Ishikawa (cell line): ENCODE data around the gene PPM1B.
A peak's percentile ranks its signal among the peaks of the same experiment; 100 is the strongest.

Experiments
- CEBPB ChIP-seq: IDR thresholded peaks from 2 replicates; pipeline ENCODE4 v1.6.1; 2012
- CREB1 ChIP-seq: IDR thresholded peaks from 2 replicates; pipeline ENCODE4 v1.6.1; 2012; ENCODE audit warnings: low read depth
- EGR1 ChIP-seq: IDR thresholded peaks from 2 replicates; pipeline ENCODE4 v1.6.1; 2012
- EP300 ChIP-seq: IDR thresholded peaks from 2 replicates; pipeline ENCODE4 v1.6.1; 2012; ENCODE audit warnings: borderline replicate concordance
- FOXM1 ChIP-seq: IDR thresholded peaks from 2 replicates; pipeline ENCODE4 v1.6.1; 2012; ENCODE audit warnings: low read depth, borderline replicate concordance
- NFIC ChIP-seq: IDR thresholded peaks from 2 replicates; pipeline ENCODE4 v1.6.1; 2012
- RAD21 ChIP-seq: IDR thresholded peaks from 2 replicates; pipeline ENCODE4 v1.6.1; 2012; ENCODE audit warnings: low read depth
- TAF1 ChIP-seq: IDR thresholded peaks from 2 replicates; pipeline ENCODE4 v1.6.1; 2012; ENCODE audit warnings: low read depth, mild to moderate bottlenecking
- TCF12 ChIP-seq: IDR thresholded peaks from 2 replicates; pipeline ENCODE4 v1.6.1; 2012; ENCODE audit warnings: low read depth
- TEAD4 ChIP-seq: IDR thresholded peaks from 2 replicates; pipeline ENCODE4 v1.6.1; 2012
- USF1 ChIP-seq: IDR thresholded peaks from 2 replicates; pipeline ENCODE4 v1.6.1; 2012
- YY1 ChIP-seq: IDR thresholded peaks from 2 replicates; pipeline ENCODE4 v1.6.1; 2012; ENCODE audit warnings: low read depth
- ZBTB7A ChIP-seq: IDR thresholded peaks from 2 replicates; pipeline ENCODE4 v1.6.1; 2012; ENCODE audit warnings: low read depth
- TF ChIP-seq, protein P1 (sequence below): IDR thresholded peaks from 2 replicates; pipeline ENCODE4 v1.6.1; 2012; ENCODE audit warnings: low read depth, mild to moderate bottlenecking
- TF ChIP-seq, protein P2 (sequence below): IDR thresholded peaks from 2 replicates; pipeline ENCODE4 v1.6.1; 2012

The PPM1B gene

DNA sequence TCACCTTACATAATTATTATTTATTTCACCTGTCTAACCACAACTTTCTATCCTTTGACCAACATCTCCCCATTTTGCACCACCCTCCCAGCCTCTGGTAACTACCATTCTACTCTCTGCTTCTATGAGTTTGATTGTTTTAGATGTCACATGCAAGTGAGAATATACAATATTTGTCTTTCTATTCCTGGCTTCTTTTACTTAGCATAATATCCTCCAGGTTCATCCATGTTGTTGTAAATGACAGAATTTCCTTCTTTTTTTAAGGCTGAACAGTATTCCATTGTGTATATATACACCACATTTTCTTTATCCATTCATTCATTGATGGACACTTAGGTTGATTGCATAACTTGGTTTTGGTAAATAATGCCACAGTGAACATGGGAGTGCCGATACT lies 24.0 kb downstream of the PPM1B start:
- no peak for TF ChIP-seq CREB1
- TF ChIP-seq CEBPB = peak; percentile 19; the same call in 1 of the 2 replicates

GRCh38 chr2:44195714-44196113 lies 27.0 kb downstream of the PPM1B start:
- TF ChIP-seq TCF12 (no peak), USF1 (no peak), CREB1 (no peak), EP300 (no peak), EGR1 (no peak), CEBPB (no peak), RAD21 (no peak), TAF1 (no peak), TEAD4 (no peak), YY1 (no peak), FOXM1 (no peak), ZBTB7A (no peak), NFIC (no peak)
- TF ChIP-seq, protein P1, sequence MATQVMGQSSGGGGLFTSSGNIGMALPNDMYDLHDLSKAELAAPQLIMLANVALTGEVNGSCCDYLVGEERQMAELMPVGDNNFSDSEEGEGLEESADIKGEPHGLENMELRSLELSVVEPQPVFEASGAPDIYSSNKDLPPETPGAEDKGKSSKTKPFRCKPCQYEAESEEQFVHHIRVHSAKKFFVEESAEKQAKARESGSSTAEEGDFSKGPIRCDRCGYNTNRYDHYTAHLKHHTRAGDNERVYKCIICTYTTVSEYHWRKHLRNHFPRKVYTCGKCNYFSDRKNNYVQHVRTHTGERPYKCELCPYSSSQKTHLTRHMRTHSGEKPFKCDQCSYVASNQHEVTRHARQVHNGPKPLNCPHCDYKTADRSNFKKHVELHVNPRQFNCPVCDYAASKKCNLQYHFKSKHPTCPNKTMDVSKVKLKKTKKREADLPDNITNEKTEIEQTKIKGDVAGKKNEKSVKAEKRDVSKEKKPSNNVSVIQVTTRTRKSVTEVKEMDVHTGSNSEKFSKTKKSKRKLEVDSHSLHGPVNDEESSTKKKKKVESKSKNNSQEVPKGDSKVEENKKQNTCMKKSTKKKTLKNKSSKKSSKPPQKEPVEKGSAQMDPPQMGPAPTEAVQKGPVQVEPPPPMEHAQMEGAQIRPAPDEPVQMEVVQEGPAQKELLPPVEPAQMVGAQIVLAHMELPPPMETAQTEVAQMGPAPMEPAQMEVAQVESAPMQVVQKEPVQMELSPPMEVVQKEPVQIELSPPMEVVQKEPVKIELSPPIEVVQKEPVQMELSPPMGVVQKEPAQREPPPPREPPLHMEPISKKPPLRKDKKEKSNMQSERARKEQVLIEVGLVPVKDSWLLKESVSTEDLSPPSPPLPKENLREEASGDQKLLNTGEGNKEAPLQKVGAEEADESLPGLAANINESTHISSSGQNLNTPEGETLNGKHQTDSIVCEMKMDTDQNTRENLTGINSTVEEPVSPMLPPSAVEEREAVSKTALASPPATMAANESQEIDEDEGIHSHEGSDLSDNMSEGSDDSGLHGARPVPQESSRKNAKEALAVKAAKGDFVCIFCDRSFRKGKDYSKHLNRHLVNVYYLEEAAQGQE = no peak
- TF ChIP-seq, protein P2, sequence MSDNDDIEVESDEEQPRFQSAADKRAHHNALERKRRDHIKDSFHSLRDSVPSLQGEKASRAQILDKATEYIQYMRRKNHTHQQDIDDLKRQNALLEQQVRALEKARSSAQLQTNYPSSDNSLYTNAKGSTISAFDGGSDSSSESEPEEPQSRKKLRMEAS = no peak

- no peak for TF ChIP-seq TAF1
- TF ChIP-seq CREB1 = no peak
- TF ChIP-seq NFIC = no peak
- no peak for TF ChIP-seq CEBPB
- no peak for TF ChIP-seq EGR1
- no peak for TF ChIP-seq EP300
- TF ChIP-seq, protein P1 = no peak
- TF ChIP-seq FOXM1 = no peak
- TF ChIP-seq, protein P2 = no peak
- TF ChIP-seq ZBTB7A = no peak
- no peak for TF ChIP-seq YY1
- no peak for TF ChIP-seq TCF12
- TF ChIP-seq TEAD4 = no peak
- TF ChIP-seq USF1 = no peak
- no peak for TF ChIP-seq RAD21
Measured at GRCh38 chr2:44197816-44198215, 29.1 kb downstream of the PPM1B start.

DNA sequence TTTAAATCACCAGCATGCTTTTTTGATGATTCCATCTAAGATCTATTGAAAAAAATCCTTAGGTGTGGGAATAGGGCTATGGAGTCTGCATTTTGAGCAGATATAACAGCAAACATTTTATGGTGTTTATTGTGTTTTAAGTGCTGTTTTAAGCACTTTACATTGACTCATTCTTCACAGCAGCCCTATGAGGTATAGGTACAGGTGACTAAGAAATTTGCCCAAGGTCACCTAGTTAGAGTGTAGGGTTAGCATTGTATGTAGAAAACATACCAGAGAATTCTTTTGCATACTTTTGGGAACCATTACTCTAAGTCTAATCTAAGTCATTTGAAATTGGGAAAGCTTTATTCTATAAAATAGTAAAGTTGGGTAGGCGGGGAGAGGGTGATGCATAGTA lies 31.3 kb downstream of the PPM1B start:
- TF ChIP-seq TEAD4 = no peak
- TF ChIP-seq TCF12 = no peak
- TF ChIP-seq ZBTB7A = no peak
- TF ChIP-seq EP300 = no peak
- TF ChIP-seq YY1 = no peak
- TF ChIP-seq USF1 = no peak
- no peak for TF ChIP-seq EGR1

- TF ChIP-seq NFIC (no peak), TCF12 (no peak), ZBTB7A (no peak), FOXM1 (no peak), CREB1 (no peak), EP300 (no peak), EGR1 (no peak), YY1 (no peak)
Measured at GRCh38 chr2:44200759-44201158, 32.1 kb downstream of the PPM1B start.

DNA sequence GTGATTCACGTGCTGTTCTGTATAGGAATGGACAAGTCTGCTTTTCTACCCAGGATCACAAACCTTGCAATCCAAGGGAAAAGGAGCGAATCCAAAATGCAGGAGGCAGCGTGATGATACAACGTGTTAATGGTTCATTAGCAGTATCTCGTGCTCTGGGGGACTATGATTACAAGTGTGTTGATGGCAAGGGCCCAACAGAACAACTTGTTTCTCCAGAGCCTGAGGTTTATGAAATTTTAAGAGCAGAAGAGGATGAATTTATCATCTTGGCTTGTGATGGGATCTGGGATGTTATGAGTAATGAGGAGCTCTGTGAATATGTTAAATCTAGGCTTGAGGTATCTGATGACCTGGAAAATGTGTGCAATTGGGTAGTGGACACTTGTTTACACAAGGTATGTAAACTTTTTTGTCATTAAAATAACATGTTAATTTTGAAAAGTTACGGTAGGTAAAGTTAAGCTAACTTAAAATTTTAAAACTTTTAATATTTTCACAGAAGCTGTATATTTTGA lies 33.0 kb downstream of the PPM1B start:
- TF ChIP-seq EGR1 (no peak), RAD21 (no peak), CREB1 (no peak), NFIC (no peak), TEAD4 (no peak), FOXM1 (no peak), YY1 (no peak), CEBPB (no peak)
- TF ChIP-seq, protein P2 = no peak
